IMR-90 (cell line): Measurements from ENCODE around the gene PROX2. TPM values are rescaled to one million over a fixed set of nuclear protein-coding genes. Genes with fewer than 3 reads are reported as not detected.
A peak's percentile ranks its signal among the peaks of the same experiment; 100 is the strongest.

Experiments used
- ATAC-seq: fragments of 200-7000 bp; cut with Tn5 transposase; 2 replicates; pipeline ENCODE4 v1.9.1; 2020; ENCODE audit warnings: low read depth, mild to moderate bottlenecking, moderate library complexity
- BruUV-seq: library from RNA; stranded (reverse); fragments of 400-500 nt; replicated peaks from 2 replicates; lab custom pipeline; 2021; lab: Mats Ljungman, UMichigan
- CTCF ChIA-PET: fragments of 300-600 bp; formaldehyde crosslinking; extraction: SDS; loops from one replicate; lab custom pipeline; 2021; ENCODE audit warnings: antibody characterized with exemption; lab: Yijun Ruan, JAX
- POLR2A ChIA-PET: fragments of 300-600 bp; sonication (Branson Sonifier 250); formaldehyde crosslinking; loops from one replicate; lab custom pipeline; 2022; ENCODE audit warnings: antibody characterized with exemption; ENCODE audit not compliant: unreplicated experiment; lab: Charles Lee
- DNase-seq: peaks from one replicate; pipeline ENCODE4 v3.0.0; 2013
- H2AFZ ChIP-seq: replicated peaks from 2 replicates; pipeline ENCODE3; 2013; ENCODE audit warnings: low read length, mild to moderate bottlenecking; ENCODE audit not compliant: poor library complexity
- H2AK5ac ChIP-seq: 2 replicates; pipeline ENCODE4 v1.6.1; 2013; ENCODE audit warnings: low read depth, low read length, inconsistent platforms
- H2AK9ac ChIP-seq: replicated peaks from 2 replicates; pipeline ENCODE3; 2013; ENCODE audit warnings: mild to moderate bottlenecking, low read depth, low read length, moderate library complexity; ENCODE audit not compliant: poor library complexity
- H2BK120ac ChIP-seq: 2 replicates; pipeline ENCODE4 v1.6.1; 2013; ENCODE audit warnings: low read depth, low read length, inconsistent platforms
- H2BK15ac ChIP-seq: 3 replicates; pipeline ENCODE4 v1.6.1; 2013; ENCODE audit warnings: low read depth, low read length, inconsistent platforms
- H2BK20ac ChIP-seq: 2 replicates; pipeline ENCODE4 v1.6.1; 2013; ENCODE audit warnings: low read depth, mild to moderate bottlenecking, inconsistent platforms, low read length, moderate library complexity
- H2BK5ac ChIP-seq: 2 replicates; pipeline ENCODE4 v1.6.1; 2013; ENCODE audit warnings: mild to moderate bottlenecking, low read depth, low read length, inconsistent platforms; ENCODE audit not compliant: poor library complexity, severe bottlenecking
- H3K14ac ChIP-seq: replicated peaks from 2 replicates; pipeline ENCODE4 v1.6.1; 2013; ENCODE audit warnings: low read depth, low read length, inconsistent platforms
- H3K18ac ChIP-seq: 2 replicates; pipeline ENCODE4 v1.6.1; 2013; ENCODE audit warnings: low read depth, low read length, control low read depth
- H3K23ac ChIP-seq: 2 replicates; pipeline ENCODE4 v1.6.1; 2013; ENCODE audit warnings: low read depth, low read length, inconsistent platforms
- H3K27ac ChIP-seq: 2 replicates; pipeline ENCODE4 v1.5.1; 2013; ENCODE audit warnings: mild to moderate bottlenecking, control low read depth, low read length; ENCODE audit not compliant: insufficient read depth
- H3K27me3 ChIP-seq: 2 replicates; pipeline ENCODE4 v1.6.1; 2013; ENCODE audit warnings: low read length; ENCODE audit not compliant: control insufficient read depth, insufficient read depth
- H3K36me3 ChIP-seq: 2 replicates; pipeline ENCODE4 v1.6.1; 2013; ENCODE audit warnings: low read length, mixed read lengths; ENCODE audit not compliant: control insufficient read depth, insufficient read depth
- H3K4ac ChIP-seq: 2 replicates; pipeline ENCODE4 v1.6.1; 2013; ENCODE audit warnings: low read depth, low read length, inconsistent platforms
- H3K4me1 ChIP-seq: 2 replicates; pipeline ENCODE4 v1.6.1; 2013; ENCODE audit warnings: low read length, mixed read lengths; ENCODE audit not compliant: control insufficient read depth, insufficient read depth
- H3K4me2 ChIP-seq: 2 replicates; pipeline ENCODE4 v1.6.1; 2013; ENCODE audit warnings: low read depth, mild to moderate bottlenecking, control low read depth, low read length, moderate library complexity
- H3K4me3 ChIP-seq: 2 replicates; pipeline ENCODE4 v1.5.1; 2013; ENCODE audit warnings: low read depth, mild to moderate bottlenecking, control low read depth, low read length, moderate library complexity; ENCODE audit not compliant: insufficient read depth
- H3K56ac ChIP-seq: 2 replicates; pipeline ENCODE4 v1.6.1; 2013; ENCODE audit warnings: low read length, inconsistent platforms; ENCODE audit not compliant: insufficient read depth; ENCODE audit errors: extremely low read depth
- H3K79me1 ChIP-seq, 2 experiments: 2 replicates each; pipeline ENCODE4 v1.6.1; 2013; ENCODE audit warnings: low read length in 2 of 2, inconsistent platforms in 1 of 2, low read depth in 1 of 2
- H3K9ac ChIP-seq: 2 replicates; pipeline ENCODE4 v1.6.1; 2013; ENCODE audit warnings: low read depth, low read length, control low read depth
- H3K9me1 ChIP-seq: 2 replicates; pipeline ENCODE4 v1.6.1; 2013; ENCODE audit warnings: low read length, inconsistent platforms; ENCODE audit not compliant: insufficient read depth
- H3K9me3 ChIP-seq: 2 replicates; pipeline ENCODE4 v1.6.1; 2013; ENCODE audit warnings: low read length; ENCODE audit not compliant: control insufficient read depth, insufficient read depth
- H4K20me1 ChIP-seq: 2 replicates; pipeline ENCODE4 v1.6.1; 2013; ENCODE audit warnings: low read length, inconsistent platforms; ENCODE audit not compliant: insufficient read depth
- H4K5ac ChIP-seq: 2 replicates; pipeline ENCODE4 v1.6.1; 2013; ENCODE audit warnings: mild to moderate bottlenecking, low read depth, low read length, control low read depth
- H4K8ac ChIP-seq, 2 experiments: 2 replicates each; pipeline ENCODE4 v1.6.1; 2013; ENCODE audit warnings: low read depth in 2 of 2, low read length in 2 of 2, control low read depth in 1 of 2, inconsistent platforms in 1 of 2
- H4K91ac ChIP-seq: 2 replicates; pipeline ENCODE4 v1.6.1; 2013; ENCODE audit warnings: low read depth, low read length, inconsistent platforms; ENCODE audit not compliant: insufficient read depth
- BHLHE40 ChIP-seq: fragments of 150-350 bp; IDR thresholded peaks from 2 replicates; pipeline ENCODE4 v1.6.1; 2016; ENCODE audit warnings: mild to moderate bottlenecking, low read depth, low read length
- CEBPB ChIP-seq: IDR thresholded peaks from 2 replicates; pipeline ENCODE4 v1.6.1; 2012; ENCODE audit warnings: low read depth, low read length, improper control_type of control experiment
- CHD1 ChIP-seq: IDR thresholded peaks from 2 replicates; pipeline ENCODE4 v1.6.1; 2012; ENCODE audit warnings: low read depth, low read length, improper control_type of control experiment
- CTCF ChIP-seq: conservative IDR thresholded peaks from 2 replicates; pipeline ENCODE4 v1.5.1; 2012; ENCODE audit warnings: mild to moderate bottlenecking, low read depth, low read length, improper control_type of control experiment
- ELK1 ChIP-seq: fragments of 150-350 bp; IDR thresholded peaks from 2 replicates; pipeline ENCODE4 v1.6.1; 2016; ENCODE audit warnings: low read depth, mild to moderate bottlenecking, low read length, moderate library complexity, borderline replicate concordance
- MAZ ChIP-seq: IDR thresholded peaks from 2 replicates; pipeline ENCODE4 v1.6.1; 2012; ENCODE audit warnings: low read depth, mild to moderate bottlenecking, low read length, improper control_type of control experiment, moderate library complexity, borderline replicate concordance
- MXI1 ChIP-seq: IDR thresholded peaks from 2 replicates; pipeline ENCODE4 v1.6.1; 2012; ENCODE audit warnings: low read depth, mild to moderate bottlenecking, low read length, moderate library complexity, borderline replicate concordance
- NFE2L2 ChIP-seq: fragments of 150-350 bp; IDR thresholded peaks from 2 replicates; pipeline ENCODE4 v1.6.1; 2016; ENCODE audit warnings: low read depth, mild to moderate bottlenecking, low read length
- POLR2A ChIP-seq: IDR thresholded peaks from 2 replicates; pipeline ENCODE4 v1.6.1; 2012; ENCODE audit warnings: mild to moderate bottlenecking, low read depth, low read length
- RAD21 ChIP-seq: IDR thresholded peaks from 2 replicates; pipeline ENCODE4 v1.6.1; 2012; ENCODE audit warnings: low read length, improper control_type of control experiment
- RCOR1 ChIP-seq: IDR thresholded peaks from 2 replicates; pipeline ENCODE4 v1.6.1; 2012; ENCODE audit warnings: mild to moderate bottlenecking, low read length, improper control_type of control experiment; ENCODE audit not compliant: insufficient replicate concordance
- RFX5 ChIP-seq: IDR thresholded peaks from 2 replicates; pipeline ENCODE4 v1.8.0; 2012; ENCODE audit warnings: low read depth, mild to moderate bottlenecking, low read length, moderate library complexity
- SMC3 ChIP-seq: fragments of 150-350 bp; IDR thresholded peaks from 2 replicates; pipeline ENCODE4 v1.6.1; 2016; ENCODE audit warnings: low read depth, mild to moderate bottlenecking, antibody characterized with exemption, low read length, moderate library complexity
- USF2 ChIP-seq: fragments of 150-350 bp; IDR thresholded peaks from 2 replicates; pipeline ENCODE4 v1.6.1; 2017; ENCODE audit warnings: mild to moderate bottlenecking, antibody characterized with exemption, low read length, low read depth
- WGBS, 2 experiments: methylation state at CpG; one replicate each; pipeline versions ENCODE4 v1.1.5 to v1.1.7; 2013; ENCODE audit warnings: missing lambda C conversion rate in 2 of 2; ENCODE audit not compliant: insufficient read length in 1 of 2; ENCODE audit errors: extremely low coverage in 2 of 2; 5-methylcytosine and 5-hydroxymethylcytosine counted together
- dilution Hi-C: fragments of 300-500 bp; cut with HindIII; formaldehyde crosslinking; loops from one replicate; pipeline ENCODE4 v1.14.3; 2018; ENCODE audit warnings: low sequenced_read_pairs; ENCODE audit not compliant: unreplicated experiment
- in situ Hi-C: fragments of 300-500 bp; cut with MboI; formaldehyde crosslinking; loops from 3 replicates; pipeline ENCODE4 v1.14.3; 2019; ENCODE audit warnings: low sequenced_read_pairs, inconsistent platforms, mixed read lengths
- intact Hi-C: fragments of 100-400 bp; cut with micrococcal nuclease; formaldehyde crosslinking; loops from 2 replicates; pipeline ENCODE4 v1.10.0; 2022
- polyA plus RNA-seq, 3 experiments: library from polyadenylated mRNA; depleted of rRNA; stranded (reverse); fragments of >200 nt; gene quantifications; 2 replicates each; pipeline ENCODE4 v1.2.3, GENCODE V29; 2012; ENCODE audit warnings: low replicate concordance in 1 of 3
- total RNA-seq: library from RNA; depleted of rRNA; stranded (reverse); fragments of >200 nt; gene quantifications from 2 replicates; pipeline ENCODE4 v1.2.3, GENCODE V29; 2012

PROX2 gene
- total and polyA plus RNA-seq, 2 of the 4 experiments (the other 2 are of a cell fraction) = not detected

GRCh38 chr14:74917646-74918081 is 41.7 kb upstream of the PROX2 start:
- ChIA-PET POLR2A (no interaction called here), CTCF (no interaction called here)
- H4K20me1 ChIP-seq = no peaks in the 10 kb centered on the region
- H2BK5ac ChIP-seq = no peak overlapping the region
- H3K18ac ChIP-seq = no peak overlapping the region
- H3K4me3 ChIP-seq = no peak overlapping the region
- no peak overlapping the region for H3K9ac ChIP-seq
- no peak overlapping the region for H4K5ac ChIP-seq
- no peak overlapping the region for H2BK120ac ChIP-seq
- in situ Hi-C loops = loop anchor here (10.0 kb wide), 1 partner anchor 387 kb away; no protein-coding TSS in a partner anchor
- H3K9me3 ChIP-seq = no peaks in the 10 kb centered on the region
- H3K4me2 ChIP-seq = no peak overlapping the region
- no peak overlapping the region for H2BK20ac ChIP-seq
- H2BK15ac ChIP-seq = no peak overlapping the region
- peaks cover 4% of the 10 kb centered on the region; the same call in 1 of the 2 replicates for H3K4me1 ChIP-seq
- H4K91ac ChIP-seq = no peak overlapping the region
- dilution Hi-C loops = no loop called here
- H2AFZ ChIP-seq = peak overlapping the region; percentile 58
- no peak overlapping the region for H3K27ac ChIP-seq
- H3K56ac ChIP-seq = no peak overlapping the region
- no peak overlapping the region for H3K4ac ChIP-seq
- no peak overlapping the region for H3K23ac ChIP-seq
- no TSS peak for BruUV-seq
- no peak overlapping the region for H2AK5ac ChIP-seq
- DNase-seq = no peak
- 68% methylated on average over 7 of the region's 13 CpGs; no CpG with 5 or more reads in 1 of the 2 experiments for WGBS, 2 experiments
- no peak for TF ChIP-seq RCOR1
- TF ChIP-seq RFX5 = no peak
- TF ChIP-seq SMC3 = no peak
- no peak for TF ChIP-seq USF2
- TF ChIP-seq POLR2A = no peak
- TF ChIP-seq MAZ = no peak
- no peak for TF ChIP-seq ELK1
- TF ChIP-seq CTCF = no peak
- no peak for TF ChIP-seq CHD1
- no peak for TF ChIP-seq BHLHE40
- TF ChIP-seq RAD21 = no peak
- TF ChIP-seq MXI1 = no peak
- no peak for TF ChIP-seq NFE2L2
- TF ChIP-seq CEBPB = no peak
- H3K27me3 ChIP-seq = no peaks in the 10 kb centered on the region
- ATAC-seq = no peak
- no peak overlapping the region for H3K14ac ChIP-seq
- H3K36me3 ChIP-seq = no peaks in the 10 kb centered on the region
- intact Hi-C loops = no loop called here
- no peak overlapping the region for H4K8ac ChIP-seq
- H3K79me1 ChIP-seq = no peaks in the 10 kb centered on the region
- 0 out of 2 replicates have a peak, but pooled peaks cover 2% of the 10 kb centered on the region for H3K9me1 ChIP-seq
- H2AK9ac ChIP-seq = no peak overlapping the region
